SU-DHL-6 (cell line): Measurements from ENCODE around the gene ASXL1.

ENCODE experiments used
- H2AFZ ChIP-seq: fragments of 200-600 bp; sonication (generic); 2 replicates; pipeline ENCODE4 v1.6.1; 2014; ENCODE audit warnings: low read depth, mild to moderate bottlenecking, moderate library complexity, mixed read lengths, antibody characterized with exemption, low read length; ENCODE audit not compliant: severe bottlenecking
- H3F3A ChIP-seq: fragments of 200-600 bp; shearing (Covaris generic); 2 replicates; pipeline ENCODE4 v1.6.0; 2016; ENCODE audit warnings: antibody characterized with exemption, mild to moderate bottlenecking; ENCODE audit not compliant: insufficient read depth
- H3K27ac ChIP-seq: fragments of 200-600 bp; sonication (generic); 2 replicates; pipeline ENCODE4 v1.5.1; 2016; ENCODE audit warnings: low read depth, mild to moderate bottlenecking, low read length, moderate library complexity, mixed read lengths
- H3K27me3 ChIP-seq: fragments of 200-600 bp; sonication (generic), shearing (Covaris generic); 2 replicates; pipeline ENCODE4 v1.6.0; 2014; ENCODE audit warnings: mild to moderate bottlenecking, low read length
- H3K36me3 ChIP-seq: fragments of 200-600 bp; sonication (generic); 2 replicates; pipeline ENCODE4 v1.6.1; 2014; ENCODE audit warnings: mild to moderate bottlenecking, low read length, mixed read lengths
- H3K4me2 ChIP-seq: fragments of 300-600, 200-600 bp; shearing (Covaris generic), sonication (generic); 2 replicates; pipeline ENCODE4 v1.6.0; 2014; ENCODE audit warnings: low read length, low read depth, mild to moderate bottlenecking; ENCODE audit not compliant: poor library complexity, severe bottlenecking
- H3K4me3 ChIP-seq: fragments of 200-600 bp; sonication (generic); 2 replicates; pipeline ENCODE4 v1.5.1; 2014; ENCODE audit warnings: antibody characterized with exemption, low read length, mild to moderate bottlenecking, mixed read lengths; ENCODE audit not compliant: insufficient read depth, poor library complexity, severe bottlenecking
- H3K79me2 ChIP-seq: fragments of 200-600 bp; sonication (generic); 2 replicates; pipeline ENCODE4 v1.6.1; 2014; ENCODE audit warnings: mild to moderate bottlenecking, low read length, moderate library complexity; ENCODE audit not compliant: insufficient read depth
- H3K9ac ChIP-seq: fragments of 200-600 bp; sonication (generic); 2 replicates; pipeline ENCODE4 v1.7.0; 2014; ENCODE audit warnings: mild to moderate bottlenecking, low read length
- H3K9me2 ChIP-seq: fragments of 200-600 bp; sonication (generic); replicated peaks from 2 replicates; pipeline ENCODE4 v1.6.1; 2014; ENCODE audit warnings: low read length; ENCODE audit not compliant: insufficient read depth
- H3K9me3 ChIP-seq: fragments of 200-600 bp; sonication (generic); 2 replicates; pipeline ENCODE4 v1.6.1; 2014; ENCODE audit warnings: low read length, mixed read lengths; ENCODE audit not compliant: insufficient read depth
- H4K20me1 ChIP-seq: fragments of 200-600 bp; sonication (generic); 2 replicates; pipeline ENCODE4 v1.6.1; 2014; ENCODE audit warnings: low read depth, mild to moderate bottlenecking, antibody characterized with exemption, low read length, moderate library complexity, mixed read lengths
- CTCF ChIP-seq: fragments of 200-600 bp; sonication (generic); IDR thresholded peaks from one replicate; pipeline ENCODE4 v1.5.1; 2017; ENCODE audit warnings: antibody characterized with exemption, mild to moderate bottlenecking, low read length, moderate library complexity; ENCODE audit not compliant: insufficient read depth, poor library complexity, severe bottlenecking
- EZH2phosphoT487 ChIP-seq: fragments of 200-600 bp; sonication (generic), shearing (Covaris generic); conservative IDR thresholded peaks from 2 replicates; pipeline ENCODE4 v1.6.1; 2018; ENCODE audit warnings: mild to moderate bottlenecking, antibody characterized with exemption, low read length, moderate library complexity, mixed read lengths

ASXL1 gene

GRCh38 chr20:32460683-32461320 is 102.7 kb downstream of the ASXL1 start:
- Histone ChIP-seq H3K36me3 (no peaks in the 10 kb centered on the region), H3K4me3 (no peak overlapping the region), H3K9me3 (no peaks in the 10 kb centered on the region), H3K9ac (no peak overlapping the region), H4K20me1 (no peaks in the 10 kb centered on the region), H2AFZ (no peak overlapping the region), H3K79me2 (no peaks in the 10 kb centered on the region), H3K9me2 (no peaks in the 10 kb centered on the region), H3K27ac (no peak overlapping the region), H3K27me3 (no peaks in the 10 kb centered on the region), H3K4me2 (no peak overlapping the region), H3F3A (no peaks in the 10 kb centered on the region)
- TF ChIP-seq EZH2phosphoT487 (no peak), CTCF (no peak)

GRCh38 chr20:32461836-32462600 is 103.9 kb downstream of the ASXL1 start:
- Histone ChIP-seq H3K4me2 (no peak overlapping the region), H3K9ac (no peak overlapping the region), H3K9me2 (no peaks in the 10 kb centered on the region), H3K4me3 (no peak overlapping the region), H3F3A (no peaks in the 10 kb centered on the region), H3K9me3 (no peaks in the 10 kb centered on the region), H3K27me3 (no peaks in the 10 kb centered on the region), H3K27ac (no peak overlapping the region), H3K36me3 (no peaks in the 10 kb centered on the region), H3K79me2 (no peaks in the 10 kb centered on the region), H2AFZ (no peak overlapping the region), H4K20me1 (no peaks in the 10 kb centered on the region)
- TF ChIP-seq EZH2phosphoT487 (no peak), CTCF (no peak)

GRCh38 chr20:32462900-32463641 is 104.9 kb downstream of the ASXL1 start:
- Histone ChIP-seq H3K79me2 (no peaks in the 10 kb centered on the region), H3K4me3 (no peak overlapping the region), H3K9me2 (no peaks in the 10 kb centered on the region), H3K27ac (no peak overlapping the region), H3K36me3 (no peaks in the 10 kb centered on the region), H3F3A (no peaks in the 10 kb centered on the region), H2AFZ (no peak overlapping the region), H4K20me1 (no peaks in the 10 kb centered on the region), H3K9me3 (no peaks in the 10 kb centered on the region), H3K9ac (no peak overlapping the region), H3K27me3 (no peaks in the 10 kb centered on the region), H3K4me2 (no peak overlapping the region)
- TF ChIP-seq EZH2phosphoT487: no peak
- no peak for TF ChIP-seq CTCF
